SIG-M5 treated with dmso at 0.1 percent for 504 hours (cell line): ENCODE results near the gene ITPKB.

Experiments
- DNase-seq: peaks from one replicate; lab custom pipeline; 2025; ENCODE audit not compliant: unreplicated experiment; lab: John Stamatoyannopoulos, UW

The ITPKB gene

DNA sequence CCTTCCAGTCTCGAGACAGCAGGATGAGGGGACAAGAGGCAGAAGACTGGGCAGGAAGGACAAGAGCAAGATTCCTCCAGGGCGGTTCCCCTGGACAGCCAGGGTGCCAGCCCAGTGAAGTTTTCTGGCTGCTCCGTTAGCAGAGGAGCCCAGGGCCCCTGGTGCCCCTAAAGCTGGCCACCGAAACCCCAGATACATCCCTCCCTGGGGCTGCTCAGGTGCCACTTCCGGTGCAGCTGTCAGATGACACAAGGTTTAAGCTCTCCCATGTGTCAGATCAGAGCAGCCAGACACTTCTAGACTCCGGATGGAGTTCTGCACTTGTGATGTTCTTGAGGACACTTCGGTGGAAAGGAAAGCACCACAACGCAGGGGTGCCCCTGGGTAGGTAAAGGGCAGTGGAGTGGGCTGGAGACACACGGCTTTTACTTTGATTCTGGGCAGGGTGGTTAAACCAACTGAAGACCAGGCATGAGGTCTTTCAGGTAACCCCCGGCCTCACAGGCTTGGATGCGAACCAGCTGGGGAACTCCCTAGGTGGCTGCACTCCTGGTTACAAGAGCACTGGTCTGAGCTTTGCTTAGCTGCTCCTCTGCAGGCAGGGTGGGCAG is 85.7 kb downstream of the ITPKB start:
- no peak for DNase-seq

DNA sequence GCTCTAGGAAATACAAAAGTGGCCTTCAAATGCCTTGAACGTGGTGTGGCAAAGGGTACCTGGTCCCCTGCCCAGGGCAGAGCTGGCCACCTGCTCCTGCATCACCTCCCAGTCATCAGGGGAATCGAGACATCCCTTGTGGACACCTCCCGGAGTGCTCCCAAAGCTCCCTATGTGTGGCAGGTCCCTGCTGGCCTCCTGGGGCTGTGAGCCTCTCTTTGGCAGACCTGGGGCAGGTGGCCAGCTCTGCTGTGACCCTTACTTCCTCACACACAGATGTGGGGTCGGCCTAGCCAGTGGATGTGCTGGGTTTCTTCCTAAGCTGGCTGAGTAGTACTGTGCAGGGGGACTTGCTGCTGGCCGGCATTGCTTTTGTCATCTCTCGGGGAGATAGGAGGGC is 86.5 kb downstream of the ITPKB start:
- no peak for DNase-seq

DNA sequence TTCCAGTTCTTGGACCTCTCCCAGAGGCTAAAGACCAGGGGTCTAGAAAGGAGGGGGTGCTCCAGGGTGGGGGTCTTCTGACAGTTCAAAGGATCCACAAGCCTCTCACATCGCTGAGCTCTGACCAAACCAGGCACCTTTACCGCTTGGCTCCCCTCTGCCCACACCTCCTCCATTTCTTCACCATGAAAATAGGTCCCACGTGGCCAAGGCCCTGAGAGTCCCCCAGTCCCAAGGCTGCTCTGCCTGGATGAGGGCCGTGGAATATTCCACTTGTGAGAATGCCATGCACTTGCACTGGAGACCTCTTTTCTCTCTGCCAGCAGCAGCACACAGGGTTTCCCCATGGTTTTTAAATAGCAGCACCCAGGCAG is 87.4 kb downstream of the ITPKB start:
- DNase-seq = no peak

DNA sequence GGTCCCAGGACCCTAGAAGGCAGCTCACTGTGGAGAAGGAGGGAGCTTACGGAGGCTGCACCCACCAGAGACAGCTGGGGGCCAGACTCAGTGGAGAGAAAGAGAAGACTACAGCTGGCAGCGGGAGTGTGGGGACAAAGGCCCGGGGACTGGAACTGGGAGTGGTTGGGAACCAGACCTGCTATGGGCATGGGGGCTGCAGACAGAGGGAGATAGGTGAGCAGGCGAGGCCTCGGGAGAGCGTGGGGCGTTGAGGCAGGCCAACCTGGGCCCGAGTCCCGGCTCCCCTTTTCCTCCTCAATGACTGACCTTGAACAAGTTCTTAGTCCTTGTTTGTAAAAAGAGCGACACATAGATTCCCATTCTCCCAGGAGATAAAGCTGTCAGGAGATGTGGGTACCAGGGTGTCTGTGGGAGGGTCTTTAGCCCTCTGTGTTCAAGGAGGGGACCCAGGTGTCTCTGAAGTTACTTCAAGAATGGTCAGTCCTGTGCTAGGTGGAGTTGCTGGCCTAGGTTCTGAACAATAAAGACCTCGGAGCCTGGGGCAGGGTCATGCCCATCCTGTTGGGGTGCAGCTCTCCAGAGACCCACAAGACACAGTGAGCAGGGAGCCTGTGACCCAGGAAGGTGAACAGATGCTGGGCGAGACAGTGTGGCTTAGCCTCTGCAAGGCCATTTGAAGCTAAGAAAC is 87.9 kb downstream of the ITPKB start:
- DNase-seq = no peak

DNA sequence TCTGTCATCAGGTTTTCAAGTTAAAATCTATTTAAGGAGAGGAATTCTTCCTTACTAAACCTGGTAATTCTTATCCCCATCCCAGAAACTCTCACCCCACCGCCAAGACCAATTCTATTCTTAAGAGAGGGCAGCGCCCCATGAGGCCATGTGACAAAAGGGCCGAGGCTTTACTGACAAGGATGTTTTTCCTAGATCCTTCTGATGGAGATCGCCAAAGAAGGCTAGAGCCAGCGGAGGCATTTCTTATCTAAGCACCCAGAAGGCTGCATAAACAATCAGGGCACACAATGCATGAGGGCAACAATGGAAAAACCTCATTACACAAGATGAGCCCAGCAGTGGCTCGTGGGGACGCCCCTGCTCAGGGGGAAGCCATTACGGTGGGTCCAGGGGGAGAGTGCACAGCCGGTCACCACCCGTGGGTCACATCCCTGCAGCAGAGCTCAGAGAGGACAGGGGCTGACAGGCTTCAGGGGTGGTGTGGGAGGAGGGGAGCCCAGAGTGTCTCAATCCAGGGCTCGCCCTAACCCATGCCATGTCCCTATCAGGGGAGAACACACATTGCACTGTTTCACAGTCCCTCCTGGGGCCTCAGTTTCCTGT is 88.7 kb downstream of the ITPKB start:
- no peak for DNase-seq

DNA sequence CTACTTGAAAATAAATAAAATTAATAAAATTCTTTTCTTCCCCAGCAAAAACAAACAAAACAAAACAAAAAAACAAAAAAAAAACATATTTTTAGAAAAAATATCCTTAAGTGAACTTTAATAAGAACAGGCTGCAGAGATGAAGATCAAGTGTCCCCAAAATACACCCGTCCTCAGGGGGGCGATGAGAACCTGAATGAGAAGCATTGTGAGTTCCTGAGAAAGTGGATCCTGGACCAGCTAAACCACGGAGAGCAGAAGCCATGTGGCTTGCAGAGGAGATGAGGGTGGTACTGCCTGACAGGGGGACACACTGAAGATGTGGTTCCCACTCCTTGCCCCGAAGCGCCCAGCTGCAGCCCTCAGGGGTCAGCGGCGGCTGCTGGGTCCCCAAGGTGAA is 89.3 kb downstream of the ITPKB start:
- DNase-seq = peak; percentile 17

DNA sequence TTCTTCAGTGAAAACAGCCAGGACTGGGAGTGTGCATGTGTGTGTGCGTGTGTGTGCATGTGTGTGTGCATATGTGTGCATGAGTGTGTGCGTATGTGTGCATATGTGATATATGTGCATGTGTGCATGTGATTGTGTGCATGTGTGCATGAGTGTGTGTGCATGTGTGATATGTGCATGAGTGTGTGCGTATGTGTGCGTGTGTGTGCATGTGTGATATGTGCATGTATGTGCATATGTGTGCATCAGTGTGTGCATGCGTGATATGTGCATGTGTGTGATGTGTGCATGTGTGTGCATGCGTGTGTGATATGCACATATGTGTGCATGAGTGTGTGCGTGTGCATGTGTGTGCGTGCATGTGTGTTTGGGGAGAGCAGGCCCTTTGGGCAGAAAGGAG is 89.8 kb downstream of the ITPKB start:
- DNase-seq = no peak

DNA sequence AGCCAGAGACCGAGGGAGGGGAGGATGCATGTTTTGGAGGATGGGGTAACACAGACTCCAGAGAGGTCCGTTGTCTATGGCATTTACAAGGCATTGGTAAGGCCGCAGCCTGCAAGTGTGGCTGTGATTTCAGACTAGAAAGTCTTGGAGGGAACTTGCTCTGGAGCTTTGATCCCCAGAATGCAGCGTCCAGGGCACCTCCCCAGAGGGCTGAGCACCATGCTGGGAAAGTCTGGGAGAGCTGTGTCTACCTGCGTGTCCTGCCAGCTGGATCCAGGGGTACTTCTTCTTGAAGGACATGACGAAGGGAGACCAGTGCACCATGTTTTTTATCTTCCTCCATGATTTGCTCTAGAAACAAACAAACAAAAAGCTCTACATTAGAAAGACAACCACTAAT is 90.7 kb downstream of the ITPKB start:
- DNase-seq = no peak

DNA sequence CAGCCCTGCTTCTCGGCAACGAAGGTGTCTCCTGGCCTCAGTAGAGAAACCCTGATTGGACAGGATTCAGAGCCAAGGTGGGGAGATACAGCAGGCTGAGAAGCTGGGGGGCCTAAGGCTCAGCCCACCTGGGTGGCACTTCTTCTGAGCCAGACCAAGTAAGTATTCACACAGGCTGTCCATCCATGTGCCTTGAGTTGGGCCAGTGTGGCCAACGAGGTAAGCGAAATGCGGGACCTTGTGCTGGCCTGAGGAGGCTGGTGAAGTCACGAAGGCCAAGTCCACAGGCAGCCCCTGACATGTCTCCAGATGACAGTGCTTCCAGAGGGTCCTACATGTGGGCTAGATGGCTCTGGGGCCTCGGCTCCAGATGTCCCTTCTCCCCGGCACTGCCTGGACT is 91.4 kb downstream of the ITPKB start:
- no peak for DNase-seq

DNA sequence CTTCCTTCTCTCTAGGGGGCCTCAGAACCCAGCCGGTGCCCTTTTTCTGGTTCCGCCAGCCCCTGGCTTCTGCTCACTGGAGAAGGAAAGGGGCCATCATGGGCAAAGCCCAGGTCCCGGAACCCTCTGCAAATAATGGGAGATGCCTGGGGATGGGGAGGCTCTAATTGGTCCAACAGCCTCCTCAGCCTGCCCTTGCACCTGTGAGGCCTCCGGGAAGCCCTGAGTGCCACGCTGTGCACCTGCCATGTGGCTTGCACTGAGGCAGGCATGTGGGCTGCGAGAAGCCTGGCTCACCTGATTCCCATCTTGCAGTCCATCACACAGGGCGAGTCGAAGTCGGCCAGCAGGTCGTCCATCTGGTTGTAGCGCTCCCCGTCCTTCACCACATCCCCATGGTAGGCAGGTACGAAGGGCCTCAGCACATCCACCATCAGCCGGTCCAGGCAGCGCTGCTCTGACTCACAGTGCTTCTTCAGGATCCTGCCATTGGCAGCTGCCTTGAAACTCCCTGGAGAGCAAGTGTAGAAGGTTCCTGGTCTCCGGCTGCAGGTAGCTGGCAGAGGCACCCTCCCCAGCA is 92.1 kb downstream of the ITPKB start:
- no peak for DNase-seq

DNA sequence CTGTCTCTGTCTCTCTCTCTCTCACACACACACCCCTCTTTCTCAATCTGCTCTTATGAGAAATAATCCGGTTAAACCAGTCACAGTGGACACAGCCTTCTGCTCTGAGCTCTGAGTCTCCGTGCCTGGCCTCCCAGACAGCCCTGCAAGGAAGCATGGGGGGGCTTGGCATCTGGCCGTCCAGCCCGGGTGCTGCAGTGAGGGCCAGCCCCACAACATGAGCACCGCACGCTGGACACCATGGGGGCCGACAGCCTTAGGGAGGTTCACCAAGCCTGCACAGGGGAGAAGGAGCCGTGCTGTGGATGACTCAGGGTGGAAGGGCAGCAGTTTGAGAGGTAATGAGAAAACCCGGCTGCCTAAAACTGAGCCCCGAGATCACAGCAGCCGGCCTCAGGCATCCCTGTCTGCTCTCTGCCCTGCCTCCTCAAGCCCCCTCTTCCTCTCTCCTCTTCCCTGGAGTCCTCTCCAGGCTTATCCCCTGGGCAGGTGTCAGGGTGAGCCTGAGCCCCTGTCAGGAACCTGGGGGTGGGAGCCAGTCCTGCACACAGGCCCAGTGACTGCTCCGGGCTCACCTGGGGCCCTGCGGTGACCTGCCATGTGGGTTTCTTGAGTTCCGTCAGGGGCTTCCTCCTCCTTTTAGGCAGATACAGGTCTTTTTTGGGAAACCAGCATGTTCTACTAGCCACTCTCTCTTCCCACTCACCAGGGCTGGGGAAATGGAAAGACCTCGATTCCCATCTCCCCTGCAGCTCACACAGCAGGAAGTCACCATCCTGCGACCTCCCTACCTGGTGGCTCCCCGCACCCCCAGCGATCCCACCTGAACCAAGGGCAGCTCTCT is 92.8 kb downstream of the ITPKB start:
- DNase-seq = peak; percentile 16

DNA sequence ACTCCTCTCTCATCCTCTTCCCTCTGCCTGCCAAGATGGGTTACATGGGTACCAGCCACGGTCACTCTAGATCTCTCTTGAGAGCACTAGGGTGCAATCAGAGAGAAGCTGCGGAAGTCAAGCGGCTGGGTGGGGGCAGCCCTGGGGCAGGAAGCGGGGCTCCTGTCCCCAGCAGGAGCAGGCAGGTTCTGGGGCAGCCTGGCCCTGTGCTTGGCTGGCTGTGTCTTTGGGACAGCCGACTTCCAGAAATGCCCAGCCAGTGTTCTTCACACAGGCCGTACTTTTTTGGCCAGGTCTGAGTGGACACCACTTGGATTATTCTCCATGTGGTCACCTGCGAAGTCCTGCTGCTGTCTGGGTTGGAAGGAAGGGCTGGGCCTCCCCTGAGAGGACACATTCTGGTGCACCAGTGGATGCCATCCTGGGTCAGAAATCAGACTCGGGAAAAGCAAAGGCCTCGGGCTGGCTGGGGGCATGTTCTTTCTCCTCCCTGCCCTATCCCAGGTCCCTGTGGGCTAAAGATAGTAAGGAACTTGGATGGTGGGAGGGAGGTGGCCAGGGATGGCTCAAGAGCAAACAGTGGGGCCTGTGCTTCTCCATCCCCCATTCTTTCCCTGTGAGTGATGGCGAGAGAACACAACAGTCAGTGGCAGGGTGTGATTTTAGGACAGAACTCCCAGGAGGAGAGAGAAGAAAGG is 93.7 kb downstream of the ITPKB start:
- DNase-seq = no peak

DNA sequence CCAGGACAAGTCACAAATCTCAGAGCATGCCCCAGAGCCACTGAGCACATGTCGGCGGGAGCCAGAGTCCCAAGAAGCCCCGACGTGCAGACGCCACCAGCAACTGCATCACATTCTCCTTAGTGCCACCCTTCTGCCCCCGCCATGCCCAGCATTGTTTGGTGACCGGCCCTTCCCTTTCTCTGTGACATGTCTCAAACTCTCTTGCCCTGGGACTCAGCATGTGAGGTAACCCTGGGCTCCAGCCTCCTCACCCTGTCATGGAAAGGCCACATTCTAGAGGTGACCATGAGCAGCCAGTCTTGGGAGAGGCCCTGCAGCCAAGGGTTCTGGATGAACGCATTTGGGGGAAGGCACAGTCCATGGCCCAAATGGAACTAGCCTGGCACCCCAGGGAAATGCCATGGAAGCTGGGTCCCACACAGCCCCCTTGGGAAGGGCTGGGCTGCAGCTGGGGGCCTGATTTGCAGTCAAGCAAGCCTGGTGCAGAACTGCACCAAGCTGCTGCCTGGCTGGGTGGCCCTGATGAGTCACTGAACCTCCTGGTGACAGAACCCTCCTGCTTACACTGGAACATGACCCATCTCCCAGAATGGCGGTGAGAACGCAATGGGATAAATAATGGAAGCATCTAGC is 94.4 kb downstream of the ITPKB start:
- no peak for DNase-seq

DNA sequence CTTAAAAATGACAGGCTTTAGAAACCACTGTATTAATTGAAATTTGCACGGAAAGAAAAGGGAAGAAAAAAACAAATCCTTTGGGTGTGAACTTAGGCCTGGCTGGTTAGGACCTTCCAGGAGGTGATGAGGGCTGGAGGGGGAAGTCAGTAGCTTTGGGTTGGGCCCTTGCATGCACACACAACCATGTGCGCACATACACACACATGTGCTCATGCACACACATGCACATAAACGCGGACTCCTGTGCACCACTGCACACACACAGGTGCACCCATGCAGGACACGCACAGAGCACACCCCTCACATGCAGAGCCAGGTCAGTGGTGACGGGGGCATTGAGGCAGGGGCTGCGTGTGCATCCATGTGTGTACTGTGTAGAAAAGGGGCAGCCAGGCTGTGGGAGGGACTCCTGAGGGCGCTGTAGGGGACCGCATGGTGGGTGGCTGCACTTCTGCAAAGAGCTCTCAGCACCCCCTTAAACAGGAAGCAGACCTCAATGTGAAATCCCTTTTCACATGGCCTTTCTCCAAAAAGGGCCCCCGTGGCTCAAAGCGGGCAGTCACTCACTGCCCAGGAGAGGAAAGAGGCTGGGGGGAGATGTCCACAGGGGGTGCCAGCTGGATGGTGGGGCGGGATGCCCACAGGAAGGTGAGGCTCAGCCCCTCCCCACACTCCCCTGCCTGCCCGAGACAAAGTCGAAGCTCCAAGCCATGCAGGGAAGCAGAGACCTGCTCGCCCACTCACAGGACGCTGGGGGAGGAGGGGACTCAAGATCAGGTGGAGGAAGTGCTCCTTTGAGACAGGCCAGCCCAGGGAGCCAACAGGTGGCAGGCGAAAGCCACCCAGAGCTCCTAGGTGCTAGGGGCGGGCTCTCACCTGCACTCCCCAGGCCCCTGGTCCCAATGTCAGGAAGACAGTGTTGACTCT is 95.2 kb downstream of the ITPKB start:
- peak; percentile 77 for DNase-seq

DNA sequence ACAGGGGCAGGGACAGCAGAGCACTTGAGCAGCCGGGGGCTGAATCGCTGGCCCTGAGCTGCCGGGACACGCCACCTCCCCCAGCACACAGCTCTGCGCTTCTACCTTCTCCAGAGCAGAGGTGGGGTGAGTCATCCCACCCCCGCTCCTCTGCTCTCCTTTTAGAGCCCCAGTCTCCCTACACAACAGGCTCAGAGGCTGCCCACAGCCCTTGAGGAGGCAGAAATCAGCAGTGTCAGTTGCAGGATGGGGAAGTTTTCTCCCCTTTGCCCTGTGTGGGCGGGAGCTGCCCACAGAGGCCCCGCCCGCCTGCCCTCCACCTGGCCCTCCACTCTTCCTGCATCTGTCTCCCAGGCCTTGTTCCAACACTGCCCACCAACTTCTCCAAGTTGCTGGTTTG is 95.9 kb downstream of the ITPKB start:
- peak; percentile 96 for DNase-seq

DNA sequence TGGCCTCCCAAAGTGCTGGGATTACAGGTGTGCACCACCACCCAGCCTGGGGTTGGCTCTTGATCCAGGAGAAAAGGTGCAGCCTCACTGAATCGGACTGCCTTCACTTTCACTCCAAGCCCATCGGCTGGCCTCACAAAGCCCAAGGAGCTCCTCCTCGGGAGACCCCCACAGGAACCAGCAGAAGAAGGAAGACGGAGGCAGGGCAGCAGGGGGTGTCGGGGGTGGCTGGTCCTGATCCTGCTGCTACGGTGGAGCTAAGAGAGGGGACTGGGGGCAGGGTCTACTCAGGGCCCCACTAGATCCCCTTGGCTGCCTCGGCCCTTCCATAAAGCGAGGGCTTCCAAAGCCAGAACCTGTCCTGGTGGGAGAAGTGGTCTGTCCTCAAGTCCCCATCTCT is 96.7 kb downstream of the ITPKB start:
- DNase-seq = no peak

DNA sequence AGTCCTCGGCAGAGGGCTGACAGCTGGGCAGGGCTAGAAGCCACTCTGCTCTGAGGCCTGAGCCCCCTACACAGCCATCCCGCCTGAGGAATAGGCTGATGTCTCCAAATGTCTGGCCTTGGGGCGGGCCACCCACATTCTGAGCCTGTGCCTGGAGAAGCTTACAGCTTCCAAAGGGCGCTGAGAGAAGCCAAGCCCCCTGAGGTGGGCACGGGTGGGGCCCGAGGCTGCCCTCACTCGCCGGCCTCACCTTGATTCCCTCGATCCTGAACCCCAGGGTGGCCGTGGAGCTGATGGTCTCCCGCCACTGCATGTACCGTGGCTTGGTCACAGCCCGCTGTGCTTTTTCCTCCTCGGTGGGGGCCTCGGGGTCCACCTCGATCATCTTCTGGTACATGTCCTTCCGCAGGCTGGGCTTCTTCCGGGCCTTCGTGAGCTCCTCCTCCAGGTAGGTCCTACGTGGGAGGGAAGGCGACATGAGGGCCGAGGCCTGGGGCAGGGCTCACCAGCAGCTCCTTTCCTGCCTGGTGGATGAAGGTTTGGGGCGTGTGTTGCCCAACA is 97.3 kb downstream of the ITPKB start:
- no peak for DNase-seq

DNA sequence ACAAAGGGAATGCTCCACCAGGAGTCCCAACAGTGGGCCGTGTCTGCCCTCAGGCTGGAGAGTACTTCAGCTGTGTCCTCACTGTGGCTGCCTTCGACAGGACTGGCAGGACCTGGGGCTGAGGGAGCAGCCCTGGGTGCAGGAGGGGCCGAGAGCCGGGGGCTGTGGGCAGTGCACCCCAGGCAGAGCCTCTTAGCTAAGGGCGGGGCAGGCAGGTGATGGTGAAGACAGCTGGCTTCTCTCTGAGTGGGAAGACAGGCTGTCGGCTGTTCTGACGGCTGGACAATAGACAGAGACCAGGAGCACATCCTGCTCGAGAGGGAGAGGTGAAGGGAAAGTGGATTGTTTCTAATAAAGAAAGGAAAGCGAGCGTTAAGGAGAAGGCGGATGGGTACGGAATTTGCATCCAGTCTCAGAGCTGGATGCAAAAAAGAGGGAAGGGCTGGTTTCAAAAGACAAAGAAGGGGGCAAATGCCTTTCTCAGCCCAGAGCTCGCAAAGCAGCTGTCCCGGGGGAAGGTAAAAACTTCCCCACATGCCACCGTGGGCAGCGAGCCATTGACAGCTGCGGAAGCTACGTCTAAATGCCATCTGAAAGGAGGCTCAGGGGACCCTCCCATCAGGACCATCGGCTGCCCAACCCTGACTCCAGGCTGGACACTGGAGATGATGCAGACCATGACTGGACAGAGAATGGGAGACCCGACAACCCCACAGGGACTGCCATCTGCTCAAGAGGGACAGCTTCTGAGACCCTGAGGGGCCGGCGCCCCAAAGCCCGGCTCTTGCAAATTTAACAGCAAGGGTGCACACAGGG is 98.6 kb downstream of the ITPKB start:
- DNase-seq = no peak
